ENCODE results near the gene THOC1. TPM values are rescaled to one million over a fixed set of nuclear protein-coding genes. Genes with fewer than 3 reads are reported as not detected.

Gene THOC1
- total RNA-seq, 6 experiments from 2014 or later = 11.0 to 16.0 (median 12.6) TPM

GRCh38 chr18:289026-289425, 21.2 kb upstream of the THOC1 start:
- Histone ChIP-seq H3K27me3 (no peaks in the 10 kb centered on the region), H3K4me3 (no peak overlapping the region), H3K27ac (no peak overlapping the region), H3K9me3 (no peaks in the 10 kb centered on the region), H3K4me1 (no peaks in the 10 kb centered on the region), H3K36me3 (no peaks in the 10 kb centered on the region)
- WGBS (ENCODE audit: insufficient coverage, low coverage, low lambda C conversion rate, missing lambda C conversion rate) = 31% methylated on average over 1 of the region's 1 CpG
- DNase-seq (no peak), ATAC-seq (no peak)
- TF ChIP-seq, protein P1, sequence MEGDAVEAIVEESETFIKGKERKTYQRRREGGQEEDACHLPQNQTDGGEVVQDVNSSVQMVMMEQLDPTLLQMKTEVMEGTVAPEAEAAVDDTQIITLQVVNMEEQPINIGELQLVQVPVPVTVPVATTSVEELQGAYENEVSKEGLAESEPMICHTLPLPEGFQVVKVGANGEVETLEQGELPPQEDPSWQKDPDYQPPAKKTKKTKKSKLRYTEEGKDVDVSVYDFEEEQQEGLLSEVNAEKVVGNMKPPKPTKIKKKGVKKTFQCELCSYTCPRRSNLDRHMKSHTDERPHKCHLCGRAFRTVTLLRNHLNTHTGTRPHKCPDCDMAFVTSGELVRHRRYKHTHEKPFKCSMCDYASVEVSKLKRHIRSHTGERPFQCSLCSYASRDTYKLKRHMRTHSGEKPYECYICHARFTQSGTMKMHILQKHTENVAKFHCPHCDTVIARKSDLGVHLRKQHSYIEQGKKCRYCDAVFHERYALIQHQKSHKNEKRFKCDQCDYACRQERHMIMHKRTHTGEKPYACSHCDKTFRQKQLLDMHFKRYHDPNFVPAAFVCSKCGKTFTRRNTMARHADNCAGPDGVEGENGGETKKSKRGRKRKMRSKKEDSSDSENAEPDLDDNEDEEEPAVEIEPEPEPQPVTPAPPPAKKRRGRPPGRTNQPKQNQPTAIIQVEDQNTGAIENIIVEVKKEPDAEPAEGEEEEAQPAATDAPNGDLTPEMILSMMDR (IDR thresholded peaks at IDR 0.05) = no peak
- TF ChIP-seq POLR2A (IDR thresholded peaks at IDR 0.05) = no peak
- intact Hi-C loops (cut with DNase I) = no loop called here

DNA sequence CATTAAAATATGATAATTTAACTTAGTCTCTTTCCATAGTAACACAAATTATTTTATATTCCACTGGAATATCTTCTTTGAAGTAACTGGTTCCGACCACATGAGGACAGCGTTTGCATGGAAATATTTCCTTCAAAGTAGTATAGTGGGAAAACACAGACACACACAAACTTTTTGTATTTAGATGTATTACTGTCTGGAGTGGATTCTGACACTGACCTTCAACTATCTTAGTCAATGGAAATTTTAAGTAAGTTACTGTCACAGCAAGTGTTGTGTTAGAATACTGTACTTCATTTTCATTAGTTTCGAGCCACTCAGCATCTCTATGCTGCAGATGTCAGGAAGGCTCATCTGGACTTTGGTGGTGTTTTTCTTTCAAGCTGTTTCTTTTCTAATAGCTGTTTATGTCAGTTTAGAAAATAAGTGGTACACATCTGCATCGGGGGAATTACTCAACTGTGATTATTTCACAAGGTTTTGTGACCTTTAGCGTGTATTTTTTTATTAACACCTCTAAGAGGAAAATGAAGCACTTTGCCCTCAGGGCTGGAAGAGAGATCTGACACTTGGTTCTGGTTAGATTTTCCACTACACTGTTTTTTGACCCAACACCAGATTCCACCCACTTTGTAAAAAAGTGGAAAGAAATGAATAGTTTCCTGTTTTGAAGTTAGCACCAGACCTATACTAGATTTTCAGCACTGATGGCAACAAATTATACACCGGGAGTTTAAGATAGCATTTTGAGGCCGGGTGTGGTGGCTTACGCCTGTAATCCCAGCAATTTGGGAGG, 18.9 kb upstream of the THOC1 start:
- TF ChIP-seq, protein P1 (IDR thresholded peaks at IDR 0.05) = peak; percentile 27 to 52 (median 35)
- TF ChIP-seq POLR2A (IDR thresholded peaks at IDR 0.05) = no peak
- no peaks in the 10 kb centered on the region for H3K4me1 ChIP-seq
- no peaks in the 10 kb centered on the region for H3K9me3 ChIP-seq
- intact Hi-C loops (cut with DNase I) = no loop called here
- no peak overlapping the region for H3K27ac ChIP-seq
- H3K27me3 ChIP-seq = no peaks in the 10 kb centered on the region
- H3K36me3 ChIP-seq = no peaks in the 10 kb centered on the region
- ATAC-seq = peak in 3 of 4 donors; percentile 31 to 62 (median 60)
- no peak for DNase-seq
- no peak overlapping the region for H3K4me3 ChIP-seq
- WGBS (ENCODE audit: insufficient coverage, low coverage, low lambda C conversion rate, missing lambda C conversion rate) = 45% methylated on average over 8 of the region's 8 CpGs

DNA sequence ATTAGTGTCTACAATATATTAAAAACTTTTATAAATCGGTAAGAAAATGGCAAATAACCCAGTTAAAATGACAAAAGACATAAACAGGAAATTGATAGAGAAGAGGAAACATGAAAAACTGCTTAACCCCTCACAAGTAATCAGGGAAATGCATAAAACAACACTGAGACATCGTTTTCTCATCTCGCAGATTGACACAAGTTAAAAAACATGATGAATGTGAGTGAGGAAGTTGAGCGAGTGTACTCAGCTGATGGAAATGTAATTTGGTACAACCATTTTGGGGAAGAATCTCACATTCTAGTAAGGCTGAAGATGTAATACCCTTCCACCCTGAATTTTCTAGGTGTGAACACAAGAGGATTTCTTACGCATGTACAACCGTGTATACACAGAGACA, 18.0 kb upstream of the THOC1 start:
- TF ChIP-seq, protein P1 (IDR thresholded peaks at IDR 0.05) = no peak
- no peak for TF ChIP-seq POLR2A (IDR thresholded peaks at IDR 0.05)
- Histone ChIP-seq H3K4me1 (no peaks in the 10 kb centered on the region), H3K27me3 (no peaks in the 10 kb centered on the region), H3K27ac (no peak overlapping the region), H3K36me3 (no peaks in the 10 kb centered on the region), H3K4me3 (no peak overlapping the region), H3K9me3 (no peaks in the 10 kb centered on the region)
- no peak for DNase-seq
- intact Hi-C loops (cut with DNase I) = no loop called here
- ATAC-seq = no peak
- 38% methylated on average over 6 of the region's 6 CpGs for WGBS (ENCODE audit: insufficient coverage, low coverage, low lambda C conversion rate, missing lambda C conversion rate)

- no peak for DNase-seq
- 63% methylated on average over 2 of the region's 2 CpGs for WGBS (ENCODE audit: insufficient coverage, low coverage, low lambda C conversion rate, missing lambda C conversion rate)
- Histone ChIP-seq H3K4me3 (no peak overlapping the region), H3K27me3 (no peaks in the 10 kb centered on the region), H3K27ac (no peak overlapping the region), H3K9me3 (no peaks in the 10 kb centered on the region), H3K36me3 (no peaks in the 10 kb centered on the region), H3K4me1 (no peaks in the 10 kb centered on the region)
- ATAC-seq = peak; percentile 34 to 72 (median 56)
- TF ChIP-seq, protein P1 (IDR thresholded peaks at IDR 0.05) = no peak
- no peak for TF ChIP-seq POLR2A (IDR thresholded peaks at IDR 0.05)
- intact Hi-C loops (cut with DNase I) = no loop called here
Observed at GRCh38 chr18:275486-275885, 7.6 kb upstream of the THOC1 start.

Data from right lobe of liver (tissue), 6 donors.